Activated CD4-positive, alpha-beta T cell treated with anti-CD3 and anti-CD28 coated beads, Interleukin-2, amount 50 U/mL, for 1 hour (primary cell): ENCODE data around the gene IFI35.
"Not testable (repeated sequence)": the region's sequence is repeated elsewhere in the genome, so short reads cannot be mapped to it uniquely, and the experiment has no call there.

Source experiments
- DNase-seq: peaks from one replicate; pipeline ENCODE4 v3.0.0-alpha.2; 2020

IFI35 gene

DNA sequence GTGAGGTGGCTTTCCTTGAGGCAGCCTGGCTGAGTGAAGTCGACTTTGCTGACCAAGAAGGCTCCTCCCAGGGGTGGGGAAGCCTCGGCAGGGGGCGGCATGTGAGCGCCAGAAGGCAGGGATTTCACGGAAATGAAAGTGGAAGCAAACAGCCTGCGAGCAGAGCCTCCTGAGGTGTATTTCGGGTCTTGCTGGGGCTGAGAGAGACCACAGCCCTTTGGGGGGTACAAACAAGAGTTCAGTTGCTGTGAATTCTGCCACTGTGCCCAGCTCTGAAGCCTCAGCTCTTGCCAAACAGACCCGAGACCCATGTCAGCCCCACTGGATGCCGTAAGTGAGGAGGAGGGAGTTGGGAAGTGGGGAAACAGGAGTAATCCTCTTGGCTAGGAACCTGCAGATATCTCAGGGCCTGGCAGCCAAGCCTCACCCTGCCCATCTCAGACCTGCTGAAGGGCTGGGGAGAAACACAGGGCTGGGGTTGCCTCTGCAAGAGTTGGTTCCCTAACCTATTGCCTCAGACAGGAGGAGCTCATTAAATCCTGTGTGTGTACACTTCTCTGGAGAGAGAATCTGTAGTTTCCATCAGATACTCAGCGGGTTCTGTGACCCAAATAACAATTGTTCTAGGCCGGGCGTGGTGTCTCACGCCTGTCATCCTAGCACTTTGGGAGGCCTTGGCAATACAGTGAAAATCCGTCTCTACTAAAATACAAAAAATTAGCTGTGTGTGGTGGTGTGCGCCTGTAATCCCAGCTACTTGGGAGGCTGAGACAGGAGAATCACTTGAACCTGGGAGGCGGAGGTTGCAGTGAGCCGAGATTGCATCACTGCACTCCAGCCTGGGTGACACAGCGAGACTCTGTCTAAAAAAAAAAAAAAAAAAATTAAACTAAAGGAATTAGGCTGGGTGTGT lies at the start of gene IFI35:
Gene IFI35 (plus strand): TSS at position 146 of the 913 bp plus-strand sequence. CDS start 164 bp downstream, at position 310.
- peak; percentile 82 for DNase-seq

DNA sequence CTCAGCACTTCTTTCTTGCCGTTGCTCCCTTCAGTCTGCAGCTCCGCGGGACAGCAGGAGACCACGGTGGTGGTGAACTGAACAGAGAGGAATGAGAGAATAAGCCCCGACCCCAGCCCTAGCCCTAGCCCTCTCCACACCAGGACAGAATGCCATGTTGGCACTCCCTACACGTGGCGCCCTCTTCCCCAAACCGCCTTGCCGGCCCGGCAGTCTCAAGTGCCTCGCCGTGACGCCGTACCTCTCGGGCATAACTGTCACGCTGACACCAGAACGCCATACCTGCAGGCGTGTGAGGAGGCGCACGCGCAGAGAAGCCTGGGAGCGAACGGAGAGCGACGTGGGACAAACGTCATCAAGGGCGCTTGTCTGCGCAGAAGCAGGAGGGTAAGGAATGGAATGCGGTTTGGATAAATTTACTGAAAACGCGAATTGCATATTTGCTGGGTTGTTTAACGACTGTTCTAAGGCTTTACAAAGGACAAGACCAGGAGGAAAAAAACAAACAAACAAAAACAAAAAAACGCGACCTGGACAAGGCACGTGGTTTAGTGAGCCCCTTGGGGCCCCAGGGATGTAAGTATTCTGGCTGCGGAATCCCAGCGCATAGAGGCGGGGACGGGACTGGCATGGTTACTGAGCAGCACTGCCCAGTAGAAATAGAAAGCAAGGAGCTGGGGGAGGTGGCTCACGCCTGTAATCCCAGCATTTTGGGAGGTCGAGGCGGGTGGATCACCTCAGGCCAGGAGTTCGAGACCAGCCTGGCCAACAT lies 42.2 kb upstream of the IFI35 start, which contains the start of gene AARSD1:
Gene AARSD1 (minus strand): TSS at position 294 of the 772 bp plus-strand sequence. CDS start 14 bp downstream, at position 280.
- peak; percentile 87 for DNase-seq

DNA sequence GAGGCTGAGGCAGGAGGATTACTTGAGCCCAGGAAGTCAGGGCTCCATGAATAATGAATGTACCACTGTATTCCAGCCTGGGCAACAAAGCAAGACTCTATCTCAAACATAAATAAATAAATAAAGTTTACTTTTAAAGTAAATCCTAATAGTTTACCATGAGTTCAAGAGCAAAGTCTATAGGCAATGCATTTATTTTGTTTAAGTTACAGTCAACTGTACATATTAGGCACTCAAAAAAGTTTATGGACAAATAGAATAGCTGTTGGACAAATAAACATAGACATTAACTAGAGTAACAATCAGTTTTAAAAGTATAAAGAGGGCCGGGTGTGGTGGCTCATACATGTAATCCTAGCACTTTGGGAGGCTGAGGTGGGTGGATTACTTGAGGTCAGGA lies 38.7 kb upstream of the IFI35 start:
- DNase-seq = no peak

DNA sequence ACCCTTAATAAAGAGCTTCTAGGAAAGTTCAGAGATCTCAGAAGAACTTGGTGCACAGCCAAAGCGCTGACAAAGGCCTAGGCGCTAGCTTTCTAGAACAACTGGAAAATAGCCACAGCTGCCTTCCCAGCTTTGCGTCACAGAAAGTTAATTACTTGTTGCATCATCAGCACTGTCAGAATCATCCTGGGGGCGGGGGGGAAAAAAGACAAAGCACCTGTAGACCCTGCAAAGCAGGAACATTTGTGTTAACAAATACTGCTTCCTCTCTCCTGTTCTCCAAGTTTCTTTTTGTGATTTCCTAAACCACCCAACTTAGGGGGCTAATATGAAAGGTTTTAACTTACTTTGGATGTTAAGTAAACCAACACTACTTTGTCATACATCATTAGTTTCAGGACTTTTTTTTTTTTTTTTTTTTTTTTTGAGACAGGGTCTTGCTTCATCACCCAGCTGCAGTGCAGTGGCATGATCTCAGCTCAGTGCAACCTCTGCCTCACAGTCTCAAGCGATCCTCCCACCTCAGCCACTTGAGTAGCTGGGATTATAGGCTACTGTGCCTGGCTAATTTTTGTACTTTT lies 37.5 kb upstream of the IFI35 start:
- no peak for DNase-seq

DNA sequence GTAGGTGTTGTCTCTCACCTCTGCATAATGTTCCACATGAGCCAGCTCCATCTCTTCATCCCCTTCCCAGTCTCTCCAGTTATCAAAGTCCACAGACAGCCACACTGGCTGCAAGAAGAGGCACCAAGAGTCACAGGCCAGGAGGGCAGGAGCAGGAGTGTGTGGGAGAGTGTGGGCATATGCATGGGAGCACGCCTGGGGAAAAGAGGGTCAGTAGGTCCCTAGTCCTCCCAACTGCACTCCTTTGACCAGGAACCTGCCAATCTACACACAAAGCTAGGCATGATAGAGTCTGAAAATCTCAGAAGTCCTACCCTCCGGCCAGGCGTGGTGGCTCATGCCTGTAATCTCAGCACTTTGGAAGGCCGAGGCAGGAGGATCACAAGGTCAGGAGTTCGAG lies 35.0 kb upstream of the IFI35 start:
- no peak for DNase-seq

DNA sequence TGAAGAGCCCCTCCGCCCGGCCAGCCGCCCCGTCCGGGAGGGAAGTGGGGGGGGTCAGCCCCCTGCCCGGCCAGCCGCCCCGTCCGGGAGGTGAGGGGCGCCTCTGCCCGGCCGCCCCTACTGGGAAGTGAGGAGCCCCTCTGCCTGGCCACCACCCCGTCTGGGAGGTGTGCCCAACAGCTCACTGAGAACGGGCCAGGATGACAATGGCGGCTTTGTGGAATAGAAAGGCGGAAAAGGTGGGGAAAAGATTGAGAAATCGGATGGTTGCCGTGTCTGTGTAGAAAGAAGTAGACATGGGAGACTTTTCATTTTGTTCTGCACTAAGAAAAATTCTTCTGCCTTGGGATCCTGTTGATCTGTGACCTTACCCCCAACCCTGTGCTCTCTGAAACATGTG lies 33.3 kb upstream of the IFI35 start:
- DNase-seq = not testable (repeated sequence)

DNA sequence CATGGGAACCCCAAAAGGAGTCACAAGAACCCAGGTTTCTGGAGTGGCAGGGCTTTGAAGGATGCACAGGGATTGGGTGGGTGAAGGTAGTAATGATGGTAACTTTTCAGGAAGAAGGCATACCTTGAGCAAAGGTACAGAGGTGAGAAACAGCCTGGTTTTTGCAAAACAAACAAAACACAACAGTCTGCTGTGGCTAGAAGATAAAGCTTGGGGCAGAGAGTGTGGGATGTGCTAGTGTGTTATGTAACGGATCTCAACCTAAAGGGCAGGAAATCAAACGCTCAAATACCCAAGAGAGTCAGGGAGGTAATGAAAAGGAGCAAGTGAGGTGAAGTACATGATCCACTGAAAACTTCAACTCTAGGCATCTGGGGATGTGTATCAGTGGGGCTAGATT lies 31.3 kb upstream of the IFI35 start:
- no peak for DNase-seq

DNA sequence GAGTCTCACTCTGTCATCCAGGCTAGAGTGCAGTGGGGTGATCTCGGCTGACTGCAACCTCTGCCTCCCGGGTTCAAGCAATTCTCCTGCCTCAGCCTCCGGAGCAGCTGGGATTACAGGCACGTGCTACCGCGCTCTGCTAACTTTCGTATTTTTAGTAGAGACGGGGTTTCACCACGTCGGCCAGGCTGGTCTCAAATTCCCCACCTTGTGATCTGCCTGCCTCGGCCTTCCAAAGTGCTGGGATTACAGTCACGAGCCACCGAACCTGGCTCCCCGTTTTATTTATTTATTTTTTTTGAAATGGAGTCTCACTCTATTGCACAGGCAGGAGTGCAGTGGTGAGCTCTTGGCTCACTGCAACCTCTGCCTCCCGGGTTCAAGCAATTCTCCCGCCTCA lies 30.9 kb upstream of the IFI35 start:
- not testable (repeated sequence) for DNase-seq

DNA sequence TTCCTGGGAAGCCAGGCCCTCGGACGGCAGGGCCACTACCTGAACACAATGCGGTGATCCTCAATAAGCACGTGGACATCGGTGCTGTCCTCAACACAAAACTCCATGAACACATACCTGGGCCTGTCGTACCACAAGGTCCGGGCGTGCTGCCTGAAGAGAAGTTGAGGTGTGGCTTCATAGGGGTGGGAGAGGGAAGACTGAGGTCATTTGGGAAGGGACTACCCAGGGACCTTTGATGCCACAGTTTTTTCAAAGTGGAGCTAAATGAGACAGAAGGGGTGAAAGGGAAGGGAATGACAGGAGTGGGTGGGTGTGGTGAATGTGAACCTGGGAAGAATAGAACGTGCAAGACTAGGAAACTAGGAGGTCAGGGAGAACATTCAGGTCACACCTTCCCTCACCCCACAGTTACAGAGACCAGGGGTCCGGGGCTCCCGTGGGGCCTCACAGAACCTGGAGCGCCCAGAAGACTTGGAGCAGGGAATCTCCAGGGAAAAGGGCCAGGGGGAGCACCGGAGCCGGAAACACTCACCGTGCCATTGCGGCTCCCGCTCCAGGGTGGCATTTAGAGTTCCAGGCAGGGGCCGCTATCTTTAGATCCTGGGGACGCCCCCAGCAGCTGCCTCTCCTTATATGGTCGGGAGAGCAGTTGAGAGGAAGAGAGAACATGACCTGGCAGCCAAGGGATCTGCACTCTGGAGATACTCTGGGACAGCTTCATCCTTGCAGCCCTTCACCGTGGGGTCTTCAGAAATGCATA lies 26.9 kb upstream of the IFI35 start, which contains the start of gene PTGES3L:
Gene PTGES3L (minus strand): TSS at position 570 of the 763 bp plus-strand sequence. CDS start 27 bp downstream, at position 543.
- no peak for DNase-seq

DNA sequence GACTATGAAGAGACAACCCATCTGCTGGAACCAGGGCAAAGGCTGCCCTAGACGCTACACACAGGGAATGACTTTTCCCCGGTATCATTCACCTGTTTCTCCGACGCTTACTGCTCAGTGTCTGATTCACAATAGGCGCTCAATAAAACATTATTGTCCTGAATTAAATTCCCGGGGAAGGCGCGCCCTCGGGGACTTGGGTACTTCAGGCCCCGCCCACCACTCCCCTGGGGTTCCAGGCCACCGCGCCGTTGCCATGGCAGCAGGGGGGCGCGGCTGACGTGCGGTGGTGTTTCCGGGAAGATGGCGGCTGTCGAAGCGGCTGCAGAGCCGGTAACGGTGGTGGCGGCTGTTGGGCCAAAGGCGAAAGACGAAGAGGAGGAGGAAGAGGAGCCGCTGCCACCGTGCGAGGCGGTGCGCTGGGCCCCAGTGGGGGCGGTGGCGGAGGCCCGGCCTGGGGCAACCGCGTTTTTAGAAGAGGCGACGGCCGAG lies 26.3 kb upstream of the IFI35 start, which contains the start of gene RUNDC1:
Gene RUNDC1 (plus strand): TSS at position 292 of the 492 bp plus-strand sequence. CDS start 12 bp downstream, at position 304.
- peak; percentile 90 for DNase-seq

DNA sequence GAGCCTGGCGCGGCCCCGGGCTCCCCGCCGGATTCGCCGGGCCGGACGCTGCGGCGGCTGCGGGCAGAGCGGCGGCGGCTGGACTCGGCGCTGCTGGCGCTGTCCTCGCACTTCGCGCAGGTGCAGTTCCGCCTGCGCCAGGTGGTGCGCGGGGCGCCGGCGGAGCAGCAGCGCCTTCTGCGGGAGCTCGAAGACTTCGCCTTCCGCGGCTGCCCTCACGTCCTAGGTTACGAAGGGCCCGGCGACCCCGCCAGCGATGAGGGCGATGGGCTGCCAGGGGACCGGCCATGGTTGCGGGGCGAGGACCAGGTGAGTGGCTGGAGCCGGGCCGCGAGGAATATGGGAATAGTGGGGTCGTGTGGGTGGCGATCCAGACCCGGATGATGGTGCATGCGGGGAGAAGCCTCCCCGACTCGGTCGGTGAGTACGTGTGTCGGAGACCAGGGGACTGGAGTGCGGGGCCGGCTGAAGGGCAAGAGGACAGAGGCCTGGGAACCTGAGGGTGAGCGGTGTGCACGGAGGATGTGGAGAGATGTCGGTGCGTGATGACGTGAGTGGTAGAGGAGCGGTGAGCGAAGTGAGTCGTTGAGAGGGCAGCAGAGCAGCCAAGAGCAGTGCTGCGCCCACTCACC lies 25.7 kb upstream of the IFI35 start:
- DNase-seq = peak; percentile 49

DNA sequence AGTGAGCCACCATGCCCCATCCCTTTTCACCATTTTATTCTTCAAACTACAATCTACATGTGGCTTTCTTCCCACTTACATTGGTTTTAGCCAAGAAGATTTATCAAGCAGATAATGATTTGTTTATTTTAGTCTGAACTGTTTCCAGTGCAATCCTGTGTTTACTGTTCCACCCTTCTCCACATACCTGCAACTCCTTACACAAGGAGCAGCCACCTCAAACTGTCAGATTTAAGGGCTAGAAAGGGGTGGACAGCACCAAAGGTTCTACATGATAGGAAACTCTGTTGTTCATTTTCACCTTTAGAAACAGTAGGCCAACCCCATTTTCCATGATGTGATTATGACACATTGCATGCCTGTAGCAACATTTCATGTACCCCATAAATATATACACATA lies 24.3 kb upstream of the IFI35 start:
- DNase-seq = no peak

DNA sequence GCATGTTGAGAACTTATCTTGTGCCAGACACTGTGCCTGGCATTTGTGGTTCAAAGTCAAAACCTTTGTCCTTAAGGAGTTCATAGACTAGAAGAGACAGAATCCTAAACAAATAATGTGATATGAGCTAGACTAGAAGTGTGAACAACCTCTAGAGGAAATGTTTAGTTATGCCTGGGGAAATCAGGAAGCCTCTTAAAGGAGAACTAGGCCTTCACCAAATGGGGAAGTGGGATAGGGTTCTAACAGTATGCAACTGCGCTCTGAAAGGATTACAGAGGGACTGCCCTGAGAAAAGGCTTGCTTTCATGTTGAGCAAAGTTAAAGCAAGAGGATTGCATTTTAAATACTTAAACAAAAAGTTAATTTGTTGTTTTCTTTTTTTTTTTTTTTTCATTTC lies 21.4 kb upstream of the IFI35 start:
- DNase-seq = no peak

DNA sequence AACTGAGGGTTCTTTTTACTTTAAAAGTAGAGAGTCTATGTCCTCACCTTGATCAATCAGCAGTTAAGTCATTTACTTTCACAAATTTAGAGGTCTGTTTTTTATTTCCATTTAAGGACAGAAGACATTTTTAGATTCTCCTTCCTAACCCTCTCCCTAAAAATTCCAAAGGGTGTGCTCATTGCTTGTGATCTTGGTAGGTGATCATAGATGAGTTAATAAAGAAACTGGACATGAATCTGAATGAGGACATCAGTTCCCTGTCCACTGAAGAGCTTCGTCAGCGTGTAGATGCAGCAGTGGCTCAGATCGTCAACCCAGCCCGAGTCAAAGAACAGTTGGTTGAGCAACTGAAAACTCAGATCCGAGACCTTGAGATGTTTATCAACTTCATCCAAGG lies 17.4 kb upstream of the IFI35 start:
- DNase-seq = no peak

DNA sequence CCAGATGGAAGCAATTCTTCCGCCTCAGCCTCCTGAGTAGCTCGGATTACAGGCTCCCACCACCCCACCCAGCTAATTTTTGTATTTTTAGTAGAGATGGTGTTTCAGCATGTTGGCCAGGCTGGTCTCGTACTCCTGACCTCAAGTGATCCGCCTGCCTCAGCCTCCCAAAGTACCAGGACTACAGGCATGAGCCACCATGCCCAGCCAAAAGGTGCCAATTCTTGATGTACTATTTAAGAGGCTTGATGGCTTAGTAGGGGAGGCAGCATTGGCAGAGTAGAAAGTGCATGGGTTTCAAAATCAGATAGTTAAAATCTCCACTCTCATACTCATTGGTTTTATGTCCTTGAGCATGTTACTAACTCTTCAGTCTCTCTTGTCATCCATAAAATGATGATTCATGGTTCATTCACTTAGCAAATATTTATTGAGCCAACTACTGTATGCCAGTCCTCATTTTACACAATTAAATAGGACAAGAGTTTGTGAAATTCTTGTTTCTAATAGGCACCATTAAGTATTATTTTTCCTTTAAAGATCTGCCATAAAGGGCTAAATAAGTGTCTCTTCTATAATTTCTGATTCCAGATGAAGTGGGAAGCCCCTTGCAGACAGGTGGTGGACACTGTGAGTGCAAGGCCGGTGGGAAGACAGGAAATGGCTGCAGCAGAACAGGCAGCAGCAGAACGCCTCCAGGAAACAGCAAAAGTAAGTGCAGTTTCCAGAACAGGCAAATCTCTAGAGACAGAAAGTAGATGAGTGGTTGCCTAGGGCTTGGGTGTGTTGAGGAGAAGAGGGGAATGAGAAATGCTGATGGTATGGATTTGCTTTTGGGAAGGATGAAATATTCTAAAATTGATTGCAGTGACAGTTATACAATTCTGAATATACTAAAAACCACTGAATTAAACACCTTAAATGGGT lies 16.6 kb upstream of the IFI35 start:
- no peak for DNase-seq

DNA sequence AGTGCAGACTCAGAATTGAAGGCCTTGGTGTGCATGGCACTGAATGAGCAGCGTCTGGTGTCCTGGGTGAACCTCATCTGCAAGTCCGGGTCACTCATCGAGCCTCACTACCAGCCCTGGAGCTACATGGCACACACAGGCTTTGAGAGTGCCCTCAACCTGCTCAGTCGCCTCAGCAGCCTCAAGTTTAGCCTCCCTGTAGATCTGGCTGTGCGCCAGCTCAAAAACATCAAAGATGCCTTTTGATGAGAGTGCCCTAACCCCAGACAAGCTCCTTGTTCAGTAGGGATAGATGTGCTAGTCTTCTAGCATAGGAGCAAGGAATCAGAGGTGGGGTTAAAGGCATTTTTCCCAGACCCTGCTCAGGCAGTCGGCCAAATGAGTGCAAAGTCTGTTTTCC lies 15.1 kb upstream of the IFI35 start:
- no peak for DNase-seq

DNA sequence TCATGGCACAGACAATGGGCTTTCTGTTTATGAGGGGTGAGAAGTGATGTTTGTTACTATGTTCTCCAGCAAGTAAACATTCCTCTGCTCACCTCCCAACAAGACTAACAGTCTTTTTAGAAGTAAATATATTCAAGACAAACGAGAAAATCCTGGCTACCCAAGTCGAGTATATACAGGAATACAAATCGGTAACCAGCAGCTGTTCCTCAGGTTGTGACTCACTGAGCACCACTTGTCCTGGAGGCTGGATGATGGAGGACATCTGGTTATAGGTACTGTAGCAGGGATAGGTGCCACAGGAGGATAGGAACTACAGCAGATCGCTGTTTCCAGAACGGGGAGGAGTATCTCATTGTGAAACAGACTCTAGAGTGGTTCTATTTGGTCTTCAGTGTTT lies 13.7 kb upstream of the IFI35 start:
- DNase-seq = no peak

DNA sequence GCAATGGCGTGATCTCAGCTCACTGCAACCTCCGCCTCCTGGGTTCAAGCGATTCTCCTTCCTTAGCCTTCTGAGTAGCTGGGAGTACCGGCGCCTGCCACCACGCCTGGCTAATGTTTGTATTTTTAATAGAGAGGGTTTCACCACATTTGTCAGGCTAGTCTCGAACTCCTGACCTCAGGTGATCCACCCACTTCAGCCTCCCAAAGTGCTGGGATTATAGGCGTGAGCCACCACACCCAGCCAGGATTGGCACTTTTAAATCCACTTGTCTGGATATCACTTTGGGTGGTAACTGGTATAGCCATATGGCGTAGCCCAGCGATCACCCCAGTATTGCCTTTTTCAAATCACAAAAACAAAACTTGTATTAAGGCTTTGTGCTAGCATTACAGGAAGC lies 12.7 kb upstream of the IFI35 start:
- DNase-seq = not testable (repeated sequence)

DNA sequence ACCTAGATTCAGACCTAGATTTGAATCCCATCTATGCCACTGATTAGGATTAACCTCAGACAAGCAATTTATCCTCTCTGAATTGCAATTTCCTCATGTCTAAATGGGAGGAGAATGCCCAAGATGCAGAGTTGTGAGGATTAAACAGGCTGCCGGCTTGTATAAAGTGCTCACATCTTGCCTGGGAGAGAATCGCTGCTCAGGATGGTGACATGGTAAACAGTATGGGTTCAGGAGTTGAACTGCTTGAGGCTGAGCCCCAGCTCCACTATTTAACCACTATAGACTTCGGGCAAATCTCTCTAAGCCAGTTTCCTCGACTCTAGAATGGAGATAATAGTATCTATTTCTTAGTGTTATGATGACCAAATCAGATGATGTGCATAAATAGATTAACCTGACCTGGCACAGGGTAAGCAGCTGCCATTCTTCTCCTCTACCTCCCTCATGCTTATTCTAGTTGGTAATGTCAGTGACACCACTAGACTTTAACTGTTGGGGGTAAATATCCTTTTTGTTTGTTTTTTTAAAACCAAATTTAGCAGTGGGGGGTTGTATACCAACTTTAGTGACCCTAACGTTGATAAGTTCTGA lies 9.1 kb upstream of the IFI35 start:
- no peak for DNase-seq
